Ishikawa (cell line): ENCODE measurements around the gene CFAP20DC.

Source experiments
- CEBPB ChIP-seq: IDR thresholded peaks from 2 replicates; pipeline ENCODE4 v1.6.1; 2012
- CREB1 ChIP-seq: IDR thresholded peaks from 2 replicates; pipeline ENCODE4 v1.6.1; 2012; ENCODE audit warnings: low read depth
- EGR1 ChIP-seq: IDR thresholded peaks from 2 replicates; pipeline ENCODE4 v1.6.1; 2012
- EP300 ChIP-seq: IDR thresholded peaks from 2 replicates; pipeline ENCODE4 v1.6.1; 2012; ENCODE audit warnings: borderline replicate concordance
- FOXM1 ChIP-seq: IDR thresholded peaks from 2 replicates; pipeline ENCODE4 v1.6.1; 2012; ENCODE audit warnings: low read depth, borderline replicate concordance
- MAX ChIP-seq: IDR thresholded peaks from 2 replicates; pipeline ENCODE4 v1.6.1; 2012
- NFIC ChIP-seq: IDR thresholded peaks from 2 replicates; pipeline ENCODE4 v1.6.1; 2012
- RAD21 ChIP-seq: IDR thresholded peaks from 2 replicates; pipeline ENCODE4 v1.6.1; 2012; ENCODE audit warnings: low read depth
- REST ChIP-seq: IDR thresholded peaks from 2 replicates; pipeline ENCODE4 v1.6.1; 2012; ENCODE audit warnings: low read depth, mild to moderate bottlenecking
- TAF1 ChIP-seq: IDR thresholded peaks from 2 replicates; pipeline ENCODE4 v1.6.1; 2012; ENCODE audit warnings: low read depth, mild to moderate bottlenecking
- TCF12 ChIP-seq: IDR thresholded peaks from 2 replicates; pipeline ENCODE4 v1.6.1; 2012; ENCODE audit warnings: low read depth
- TEAD4 ChIP-seq: IDR thresholded peaks from 2 replicates; pipeline ENCODE4 v1.6.1; 2012
- USF1 ChIP-seq: IDR thresholded peaks from 2 replicates; pipeline ENCODE4 v1.6.1; 2012
- YY1 ChIP-seq: IDR thresholded peaks from 2 replicates; pipeline ENCODE4 v1.6.1; 2012; ENCODE audit warnings: low read depth
- ZBTB7A ChIP-seq: IDR thresholded peaks from 2 replicates; pipeline ENCODE4 v1.6.1; 2012; ENCODE audit warnings: low read depth

CFAP20DC gene

GRCh38 chr3:59082106-59082505 lies 32.3 kb upstream of the CFAP20DC start:
- TF ChIP-seq CREB1 (no peak), RAD21 (no peak), TAF1 (no peak), NFIC (no peak), CEBPB (no peak), TEAD4 (no peak), EGR1 (no peak), ZBTB7A (no peak), TCF12 (no peak), EP300 (no peak), FOXM1 (no peak), REST (no peak), YY1 (no peak), USF1 (no peak), MAX (no peak)

- TF ChIP-seq TCF12 (no peak), EGR1 (no peak), CEBPB (no peak), RAD21 (no peak)
Observed at GRCh38 chr3:59081071-59081470, 31.2 kb upstream of the CFAP20DC start.

GRCh38 chr3:59079962-59080361 lies 30.1 kb upstream of the CFAP20DC start:
- TF ChIP-seq CEBPB: no peak
- TF ChIP-seq FOXM1: no peak

- TF ChIP-seq CREB1: no peak
- TF ChIP-seq YY1: no peak
- TF ChIP-seq USF1: no peak
- TF ChIP-seq TAF1: no peak
- no peak for TF ChIP-seq NFIC
- no peak for TF ChIP-seq FOXM1
- TF ChIP-seq ZBTB7A: no peak
Observed at GRCh38 chr3:59074764-59075163, 24.9 kb upstream of the CFAP20DC start.

GRCh38 chr3:59072681-59073080 lies 22.9 kb upstream of the CFAP20DC start:
- TF ChIP-seq USF1 (no peak), CREB1 (no peak), EP300 (no peak), YY1 (no peak), REST (no peak), RAD21 (no peak), NFIC (no peak), TEAD4 (no peak), MAX (no peak), CEBPB (no peak)

GRCh38 chr3:59069838-59070237 lies 20.0 kb upstream of the CFAP20DC start:
- no peak for TF ChIP-seq EP300
- TF ChIP-seq CEBPB: no peak
- no peak for TF ChIP-seq EGR1
- no peak for TF ChIP-seq USF1
- TF ChIP-seq TCF12: no peak
- no peak for TF ChIP-seq NFIC
- no peak for TF ChIP-seq FOXM1
